Naive B cell (primary cell): ENCODE results near the gene ANXA11. TPM values are rescaled to one million over a fixed set of nuclear protein-coding genes. Genes with fewer than 3 reads are reported as not detected.
"Not testable (repeated sequence)": the region's sequence is repeated elsewhere in the genome, so short reads cannot be mapped to it uniquely, and the experiment has no call there.

Source experiments
- ATAC-seq, 2 donors: fragments of 150-1000 bp; cut with Tn5 transposase; 2 replicates each; pipeline ENCODE4 v1.10.0; 2021; ENCODE audit warnings: low read depth in 2 of 2, mild to moderate bottlenecking in 2 of 2, moderate library complexity in 2 of 2
- DNase-seq: peaks from one replicate; pipeline ENCODE4 v3.0.0; 2022
- H3K27ac Mint-ChIP-seq, 6 donors: one replicate each; pipeline ENCODE4 v1.8.0; 2020 to 2022; ENCODE audit warnings: mild to moderate bottlenecking in 6 of 6, mixed read lengths in 6 of 6, moderate library complexity in 5 of 6, inconsistent platforms in 2 of 6
- H3K27me3 Mint-ChIP-seq, 3 donors: one replicate each; pipeline ENCODE4 v1.8.0; 2021 to 2022; ENCODE audit warnings: mixed read lengths in 3 of 3, mild to moderate bottlenecking in 1 of 3
- H3K36me3 Mint-ChIP-seq, 2 donors: one replicate each; pipeline ENCODE4 v1.8.0; 2020 to 2022; ENCODE audit warnings: mixed read lengths in 2 of 2, inconsistent platforms in 1 of 2, mild to moderate bottlenecking in 1 of 2
- H3K4me1 Mint-ChIP-seq, 3 donors: one replicate each; pipeline ENCODE4 v1.8.0; 2020 to 2022; ENCODE audit warnings: mixed read lengths in 3 of 3, inconsistent platforms in 1 of 3, mild to moderate bottlenecking in 1 of 3, moderate library complexity in 1 of 3
- H3K4me3 Mint-ChIP-seq, 8 donors: one replicate each; pipeline ENCODE4 v1.8.0; 2020 to 2022; ENCODE audit warnings: mild to moderate bottlenecking in 8 of 8, mixed read lengths in 8 of 8, moderate library complexity in 8 of 8, inconsistent platforms in 2 of 8
- H3K9me3 Mint-ChIP-seq, 7 donors: one replicate each; pipeline ENCODE4 v1.8.0; 2020 to 2022; ENCODE audit warnings: mixed read lengths in 7 of 7, mild to moderate bottlenecking in 5 of 7, inconsistent platforms in 2 of 7, moderate library complexity in 1 of 7
- polyA plus RNA-seq, 6 donors: library from polyadenylated mRNA; unstranded; fragments of 300-500 nt; fragmentation: Illumina TruSeq; gene quantifications; one replicate each; pipeline ENCODE4 v1.2.3, GENCODE V29; 2021; ENCODE audit warnings: low read depth in 6 of 6

Gene ANXA11
- polyA plus RNA-seq, 6 donors from 2014 or later = 146 to 167 (median 157) TPM

GRCh38 chr10:80139265-80139664, 66.1 kb downstream of the ANXA11 start:
- ATAC-seq = no peak
- peaks cover 5 to 8% (median 6%) of the 10 kb centered on the region in 3 donors for H3K4me1 Mint-ChIP-seq

DNA sequence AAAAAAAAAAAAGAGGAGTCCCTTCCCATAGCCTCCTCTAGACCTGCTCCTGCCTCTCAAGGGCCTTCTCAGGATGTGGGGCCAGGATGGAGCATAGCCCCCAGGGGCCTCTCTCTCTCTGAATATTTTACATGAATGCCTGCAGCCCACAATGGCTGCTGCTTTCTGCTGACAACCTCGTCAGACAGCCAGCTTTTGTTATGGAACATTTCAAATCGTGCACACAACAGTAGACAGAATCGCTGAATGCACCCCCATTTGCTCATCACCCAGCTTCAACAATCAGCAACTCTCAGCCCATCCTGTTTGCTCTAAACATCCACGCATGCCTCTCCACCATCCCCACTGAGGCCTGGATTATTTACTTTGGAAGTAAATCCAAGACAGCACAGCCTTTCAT, 67.4 kb downstream of the ANXA11 start:
- H3K9me3 Mint-ChIP-seq = no peaks in the 10 kb centered on the region
- DNase-seq (no peak), ATAC-seq (no peak)
- H3K27ac Mint-ChIP-seq = no peak overlapping the region
- peaks cover 23 to 54% (median 48%) of the 10 kb centered on the region in 3 donors for H3K27me3 Mint-ChIP-seq
- H3K4me1 Mint-ChIP-seq = peaks cover 3 to 4% (median 3%) of the 10 kb centered on the region in 3 donors
- no peak overlapping the region for H3K4me3 Mint-ChIP-seq
- H3K36me3 Mint-ChIP-seq = peaks cover 3 to 4% of the 10 kb centered on the region in 2 donors

More at GRCh38 chr10:80139265-80139664, 66.1 kb downstream of the ANXA11 start:
- Mint-ChIP-seq H3K27ac (peak overlapping the region in 1 of 6 donors; percentile 76), H3K27me3 (peaks cover 15 to 46% (median 38%) of the 10 kb centered on the region in 3 donors), H3K9me3 (no peaks in the 10 kb centered on the region), H3K36me3 (no peaks in the 10 kb centered on the region), H3K4me3 (no peak overlapping the region)
- no peak for DNase-seq

DNA sequence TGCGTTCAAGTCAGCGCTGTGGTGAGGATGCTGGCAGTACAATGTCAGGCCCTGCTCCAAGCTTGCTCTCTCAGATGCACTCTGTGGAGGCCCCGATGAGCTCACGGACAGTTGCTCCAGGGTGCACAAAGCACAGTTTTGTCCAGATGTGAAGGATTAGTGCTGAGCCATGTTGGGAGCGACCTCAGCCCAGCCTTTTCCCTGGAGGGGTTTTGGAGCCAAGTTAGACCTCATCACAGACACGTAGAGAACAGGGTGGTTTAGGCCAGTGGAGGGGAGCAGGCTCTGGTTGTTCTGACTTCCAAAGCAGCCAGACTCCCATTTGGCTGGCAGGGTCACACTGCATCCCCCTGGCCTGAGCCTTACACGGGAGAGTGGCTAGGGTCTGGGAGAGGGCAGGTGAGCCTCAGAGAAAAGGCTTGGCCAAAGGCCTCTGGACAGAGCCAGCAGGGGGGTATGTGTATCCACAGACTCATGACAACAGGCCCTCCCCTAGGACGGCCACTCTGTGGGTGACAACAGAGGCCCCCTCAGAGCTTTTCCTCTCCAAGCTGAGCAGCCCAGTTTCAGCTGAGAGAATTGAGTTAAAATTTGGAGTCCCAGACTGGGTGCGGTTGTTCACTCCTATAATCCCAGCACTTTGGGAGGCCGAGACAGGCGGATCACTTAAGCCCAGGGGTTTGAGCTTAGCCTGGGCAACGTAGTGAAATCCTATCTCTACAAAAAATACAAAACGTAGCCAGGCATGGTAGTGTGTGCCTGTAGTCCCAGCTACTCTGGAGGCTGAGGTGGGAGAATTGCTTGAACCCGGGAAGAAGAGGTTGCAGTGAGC, 68.1 kb downstream of the ANXA11 start:
- peaks cover 25 to 59% (median 52%) of the 10 kb centered on the region in 3 donors for H3K27me3 Mint-ChIP-seq

GRCh38 chr10:80136134-80136571, 69.2 kb downstream of the ANXA11 start:
- no peaks in the 10 kb centered on the region for H3K9me3 Mint-ChIP-seq
- peaks cover 6 to 11% (median 6%) of the 10 kb centered on the region in 3 donors for H3K4me1 Mint-ChIP-seq
- no peak overlapping the region for H3K4me3 Mint-ChIP-seq
- H3K27me3 Mint-ChIP-seq = peaks cover 31 to 58% (median 42%) of the 10 kb centered on the region in 3 donors
- H3K27ac Mint-ChIP-seq = no peak overlapping the region
- no peak for ATAC-seq
- no peak for DNase-seq
- H3K36me3 Mint-ChIP-seq = peaks cover 5 to 8% of the 10 kb centered on the region in 2 donors

More for the DNA sequence above, 68.1 kb downstream of the ANXA11 start:
- no peak overlapping the region for H3K27ac Mint-ChIP-seq
- DNase-seq (no peak), ATAC-seq (no peak)
- H3K9me3 Mint-ChIP-seq = no peaks in the 10 kb centered on the region
- H3K4me3 Mint-ChIP-seq = no peak overlapping the region
- peaks cover 5 to 8% of the 10 kb centered on the region in 2 donors for H3K36me3 Mint-ChIP-seq
- peaks cover 6 to 7% (median 6%) of the 10 kb centered on the region in 3 donors for H3K4me1 Mint-ChIP-seq

- not testable (repeated sequence) for H3K4me3 Mint-ChIP-seq, H3K9me3 Mint-ChIP-seq, H3K36me3 Mint-ChIP-seq, DNase-seq, H3K27ac Mint-ChIP-seq, ATAC-seq
- H3K27me3 Mint-ChIP-seq = peaks cover 23 to 39% (median 25%) of the 10 kb centered on the region in 3 donors
- peaks cover 6 to 11% (median 6%) of the 10 kb centered on the region in 3 donors for H3K4me1 Mint-ChIP-seq
Measured at GRCh38 chr10:80133687-80134086, 71.7 kb downstream of the ANXA11 start.

GRCh38 chr10:80133206-80133605, 72.1 kb downstream of the ANXA11 start:
- H3K27ac Mint-ChIP-seq = no peak overlapping the region
- ATAC-seq = no peak
- no peaks in the 10 kb centered on the region for H3K9me3 Mint-ChIP-seq
- H3K4me3 Mint-ChIP-seq = no peak overlapping the region
- peaks cover 6 to 11% (median 6%) of the 10 kb centered on the region in 3 donors for H3K4me1 Mint-ChIP-seq
- H3K36me3 Mint-ChIP-seq = peaks cover 5 to 8% of the 10 kb centered on the region in 2 donors
- peaks cover 23 to 37% (median 25%) of the 10 kb centered on the region in 3 donors for H3K27me3 Mint-ChIP-seq
- DNase-seq = no peak

DNA sequence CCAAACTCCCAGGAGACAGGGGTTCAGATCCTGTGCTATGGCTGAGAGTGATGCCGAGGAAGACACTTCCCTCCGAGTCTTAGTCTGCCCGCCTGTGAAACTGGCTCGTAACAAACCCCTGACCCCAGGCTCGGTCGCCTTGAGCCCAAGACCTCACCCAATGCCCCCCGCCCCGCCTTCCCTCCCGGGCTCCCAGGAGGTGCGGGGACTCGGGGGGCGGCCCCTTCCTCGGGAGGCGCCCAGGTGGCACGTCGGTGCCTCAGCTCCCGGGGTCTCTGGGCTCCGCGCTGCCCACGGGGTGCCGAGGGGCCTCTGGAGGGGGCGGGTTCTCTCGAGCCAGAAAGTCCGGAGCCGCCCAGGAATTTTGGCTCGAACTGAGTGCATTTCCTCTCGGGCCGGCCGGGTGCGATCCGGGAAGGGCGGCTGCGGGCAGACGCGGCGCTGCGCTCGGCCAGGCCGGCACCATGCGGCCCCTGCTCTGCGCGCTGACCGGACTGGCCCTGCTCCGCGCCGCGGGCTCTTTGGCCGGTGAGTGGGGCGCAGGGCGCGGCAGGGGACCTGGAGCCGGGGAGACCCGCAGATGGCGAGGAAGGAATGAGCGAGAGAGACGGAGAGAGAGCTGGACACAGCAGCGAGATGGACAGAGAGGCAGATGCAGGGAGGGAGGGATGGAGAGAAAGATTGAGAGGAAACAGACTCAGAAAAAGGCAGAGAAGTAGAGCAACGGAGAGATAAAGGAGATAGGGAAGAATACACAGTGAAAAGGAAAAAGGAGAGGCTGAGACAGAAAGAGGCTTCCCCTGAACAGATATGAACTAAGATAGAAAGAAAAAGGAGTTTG, 72.8 kb downstream of the ANXA11 start, which contains the start of gene PLAC9:
Gene PLAC9 (plus strand): TSS at position 432 of the 841 bp plus-strand sequence. CDS start 33 bp downstream, at position 465.
- Mint-ChIP-seq H3K4me3 (peak within 1 kb of the TSS in 3 of 8 donors; percentile 7 to 44 (median 18)), H3K36me3 (peaks cover 5 to 8% of the 10 kb centered on the region in 2 donors), H3K4me1 (peaks cover 6 to 11% (median 6%) of the 10 kb centered on the region in 3 donors), H3K9me3 (no peaks in the 10 kb centered on the region), H3K27me3 (peaks cover 23 to 33% (median 25%) of the 10 kb centered on the region in 3 donors), H3K27ac (no peak within 1 kb of the TSS)
- ATAC-seq (no peak), DNase-seq (no peak)

DNA sequence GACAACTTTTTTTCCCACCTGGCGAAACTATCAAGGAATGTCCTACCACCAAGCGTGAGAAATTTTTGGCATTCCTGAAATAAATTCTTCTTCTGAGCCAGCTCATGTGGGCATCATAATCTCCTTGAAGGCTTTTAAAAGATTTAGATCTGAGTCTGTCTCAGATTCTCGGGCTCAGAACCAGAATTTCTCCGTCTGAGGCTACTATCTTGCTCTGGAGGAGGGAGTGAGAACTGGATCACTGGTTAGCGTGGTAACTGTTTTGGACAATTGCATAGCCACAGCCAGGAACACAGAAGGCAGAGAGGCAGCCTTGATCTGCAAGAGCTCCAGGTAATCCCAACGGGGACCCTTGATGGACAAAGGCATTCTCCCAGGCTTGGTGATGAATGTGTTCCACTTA, 73.8 kb downstream of the ANXA11 start:
- no peak for DNase-seq
- H3K9me3 Mint-ChIP-seq = no peaks in the 10 kb centered on the region
- peaks cover 26 to 43% (median 34%) of the 10 kb centered on the region in 3 donors for H3K27me3 Mint-ChIP-seq
- H3K36me3 Mint-ChIP-seq = peaks cover 5 to 8% of the 10 kb centered on the region in 2 donors
- H3K27ac Mint-ChIP-seq = no peak overlapping the region
- H3K4me1 Mint-ChIP-seq = peaks cover 6 to 11% (median 6%) of the 10 kb centered on the region in 3 donors
- no peak overlapping the region for H3K4me3 Mint-ChIP-seq
- ATAC-seq = no peak

DNA sequence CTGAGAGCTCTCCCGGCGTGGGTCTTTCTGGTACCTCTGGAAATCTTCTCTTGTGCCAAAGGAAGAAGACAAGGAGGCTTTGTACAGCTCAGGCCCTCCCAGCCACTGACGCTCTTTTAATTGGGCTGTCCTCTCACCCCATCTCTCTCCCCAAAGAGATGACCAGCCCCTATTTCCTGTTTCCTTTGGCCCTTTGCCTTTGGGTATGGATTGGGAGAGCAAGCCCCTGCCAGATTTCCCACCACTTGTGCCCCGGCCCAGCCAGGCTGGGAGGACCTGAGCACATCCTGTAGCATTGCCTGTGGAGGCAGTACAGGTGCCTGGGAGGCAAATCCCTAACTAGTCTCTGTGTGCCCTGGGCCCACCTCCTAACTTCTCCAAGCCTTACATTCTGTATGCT, 78.5 kb downstream of the ANXA11 start:
- no peaks in the 10 kb centered on the region for H3K36me3 Mint-ChIP-seq
- H3K27me3 Mint-ChIP-seq = peaks cover 14 to 41% (median 20%) of the 10 kb centered on the region in 3 donors
- ATAC-seq (no peak), DNase-seq (no peak)
- no peak overlapping the region for H3K27ac Mint-ChIP-seq
- H3K4me3 Mint-ChIP-seq = no peak overlapping the region
- H3K4me1 Mint-ChIP-seq = peaks cover 0 to under 1% (median 0%) of the 10 kb centered on the region in 3 donors
- no peaks in the 10 kb centered on the region for H3K9me3 Mint-ChIP-seq

DNA sequence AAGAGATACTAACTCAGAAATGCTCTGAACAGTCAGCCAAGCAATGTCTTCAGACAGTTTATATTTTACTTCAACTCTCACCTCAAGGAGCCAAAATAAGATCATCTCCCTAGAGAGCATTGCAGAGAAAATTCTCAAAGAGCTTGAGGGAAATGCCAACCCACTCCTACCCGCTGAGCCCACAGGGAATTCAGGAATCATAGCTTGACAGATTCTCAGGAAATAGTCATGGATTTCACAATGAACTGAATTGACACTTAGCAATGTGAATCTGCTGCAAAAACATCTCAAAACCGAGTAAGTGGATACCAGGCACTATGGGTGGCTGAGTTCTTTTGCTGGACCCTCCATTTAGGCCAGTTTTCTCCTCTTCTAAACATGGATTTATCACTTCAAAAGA, 82.6 kb downstream of the ANXA11 start:
- H3K4me1 Mint-ChIP-seq = no peaks in the 10 kb centered on the region
- H3K9me3 Mint-ChIP-seq = peaks cover 0 to 2% (median 0%) of the 10 kb centered on the region in 7 donors
- no peak overlapping the region for H3K4me3 Mint-ChIP-seq
- H3K27ac Mint-ChIP-seq = no peak overlapping the region
- H3K27me3 Mint-ChIP-seq = peaks cover 5 to 42% (median 32%) of the 10 kb centered on the region in 3 donors
- H3K36me3 Mint-ChIP-seq = no peaks in the 10 kb centered on the region
- DNase-seq (no peak), ATAC-seq (no peak)

DNA sequence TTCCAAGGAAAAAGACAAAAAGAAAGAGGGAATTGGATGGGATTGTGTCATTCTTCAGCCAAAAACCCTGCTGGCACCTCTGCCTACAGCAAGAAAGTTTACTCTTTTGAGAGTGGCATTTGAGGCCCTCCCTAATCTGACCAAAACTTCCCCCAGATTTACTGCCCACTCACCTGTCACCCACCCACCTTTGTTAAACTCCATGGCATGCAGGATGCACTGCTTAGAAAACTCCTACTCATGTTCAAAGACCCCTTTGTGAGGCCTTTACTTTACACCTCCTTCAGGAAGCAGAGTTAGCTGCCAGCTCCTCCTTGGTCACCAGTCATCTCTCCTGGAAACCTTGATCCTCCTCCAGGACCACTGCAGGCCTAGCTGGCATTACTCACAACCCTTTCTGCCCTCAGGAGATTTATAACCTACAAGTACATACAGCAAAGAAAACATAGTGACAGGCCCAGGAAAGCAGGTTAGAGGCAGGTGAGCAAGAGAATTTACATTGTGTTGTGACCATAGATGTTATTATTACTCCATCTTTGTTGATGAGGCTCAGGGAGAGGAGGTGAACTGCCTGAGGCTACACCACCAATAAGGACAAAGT, 83.1 kb downstream of the ANXA11 start:
- H3K36me3 Mint-ChIP-seq = no peaks in the 10 kb centered on the region
- no peaks in the 10 kb centered on the region for H3K4me1 Mint-ChIP-seq
- no peak overlapping the region for H3K4me3 Mint-ChIP-seq
- peaks cover 0 to 2% (median 0%) of the 10 kb centered on the region in 7 donors for H3K9me3 Mint-ChIP-seq
- ATAC-seq (no peak), DNase-seq (no peak)
- peaks cover 5 to 37% (median 29%) of the 10 kb centered on the region in 3 donors for H3K27me3 Mint-ChIP-seq
- H3K27ac Mint-ChIP-seq = no peak overlapping the region

GRCh38 chr10:80118669-80119068, 86.7 kb downstream of the ANXA11 start:
- no peak for ATAC-seq
- peaks cover 0 to 16% (median 13%) of the 10 kb centered on the region in 3 donors for H3K27me3 Mint-ChIP-seq

GRCh38 chr10:80110986-80111385, 94.4 kb downstream of the ANXA11 start:
- Mint-ChIP-seq H3K27ac (no peak overlapping the region), H3K4me1 (no peaks in the 10 kb centered on the region), H3K9me3 (peaks cover 10 to 40% (median 25%) of the 10 kb centered on the region in 7 donors), H3K36me3 (peaks cover 10 to 23% of the 10 kb centered on the region in 2 donors), H3K4me3 (peak overlapping the region in 1 of 8 donors; percentile 0), H3K27me3 (peaks cover 0 to 5% (median 0%) of the 10 kb centered on the region in 3 donors)
- ATAC-seq = no peak
- no peak for DNase-seq

More at GRCh38 chr10:80118669-80119068, 86.7 kb downstream of the ANXA11 start:
- H3K36me3 Mint-ChIP-seq = no peaks in the 10 kb centered on the region
- no peak overlapping the region for H3K27ac Mint-ChIP-seq
- H3K4me1 Mint-ChIP-seq = no peaks in the 10 kb centered on the region
- DNase-seq = no peak
- H3K4me3 Mint-ChIP-seq = no peak overlapping the region
- peaks cover 0 to 2% (median 0%) of the 10 kb centered on the region in 7 donors for H3K9me3 Mint-ChIP-seq
